ENCODE results near the gene BIRC6.

The BIRC6 gene

GRCh38 chr2:32489061-32489460, 132.2 kb downstream of the BIRC6 start:
- no peak for TF ChIP-seq POLR2AphosphoS5 (IDR thresholded peaks at IDR 0.05; ENCODE audit: low read depth, low read length)
- TF ChIP-seq POLR2A (IDR thresholded peaks at IDR 0.05; ENCODE audit: low read depth, low read length) = no peak
- no peak for TF ChIP-seq TAF1 (IDR thresholded peaks at IDR 0.05; ENCODE audit: borderline replicate concordance, low read depth, low read length)
- DNase-seq (ENCODE audit: insufficient read length) (no peak), FAIRE-seq (no peak)

GRCh38 chr2:32491346-32491745, 134.5 kb downstream of the BIRC6 start:
- FAIRE-seq (no peak), DNase-seq (ENCODE audit: insufficient read length) (no peak)
- TF ChIP-seq POLR2AphosphoS5 (IDR thresholded peaks at IDR 0.05; ENCODE audit: low read depth, low read length) (no peak), TAF1 (IDR thresholded peaks at IDR 0.05; ENCODE audit: borderline replicate concordance, low read depth, low read length) (no peak), POLR2A (IDR thresholded peaks at IDR 0.05; ENCODE audit: low read depth, low read length) (no peak)

- FAIRE-seq (no peak), DNase-seq (ENCODE audit: insufficient read length) (no peak)
- TF ChIP-seq TAF1 (IDR thresholded peaks at IDR 0.05; ENCODE audit: borderline replicate concordance, low read depth, low read length) (no peak), POLR2AphosphoS5 (IDR thresholded peaks at IDR 0.05; ENCODE audit: low read depth, low read length) (no peak), POLR2A (IDR thresholded peaks at IDR 0.05; ENCODE audit: low read depth, low read length) (no peak)
Observed at GRCh38 chr2:32495139-32495538, 138.3 kb downstream of the BIRC6 start.

GRCh38 chr2:32496662-32497061, 139.8 kb downstream of the BIRC6 start:
- TF ChIP-seq POLR2AphosphoS5 (IDR thresholded peaks at IDR 0.05; ENCODE audit: low read depth, low read length) (no peak), POLR2A (IDR thresholded peaks at IDR 0.05; ENCODE audit: low read depth, low read length) (no peak)
- FAIRE-seq = no peak
- DNase-seq (ENCODE audit: insufficient read length) = no peak

GRCh38 chr2:32498306-32498705, 141.5 kb downstream of the BIRC6 start:
- TF ChIP-seq POLR2A (IDR thresholded peaks at IDR 0.05; ENCODE audit: low read depth, low read length) (no peak), TAF1 (IDR thresholded peaks at IDR 0.05; ENCODE audit: borderline replicate concordance, low read depth, low read length) (no peak), POLR2AphosphoS5 (IDR thresholded peaks at IDR 0.05; ENCODE audit: low read depth, low read length) (no peak)
- DNase-seq (ENCODE audit: insufficient read length) (no peak), FAIRE-seq (no peak)

GRCh38 chr2:32502941-32503340, 146.1 kb downstream of the BIRC6 start:
- FAIRE-seq = no peak
- TF ChIP-seq POLR2AphosphoS5 (IDR thresholded peaks at IDR 0.05; ENCODE audit: low read depth, low read length) (no peak), POLR2A (IDR thresholded peaks at IDR 0.05; ENCODE audit: low read depth, low read length) (no peak), TAF1 (IDR thresholded peaks at IDR 0.05; ENCODE audit: borderline replicate concordance, low read depth, low read length) (no peak)
- DNase-seq (ENCODE audit: insufficient read length) = no peak

GRCh38 chr2:32504877-32505478, 148.2 kb downstream of the BIRC6 start:
- no peak for FAIRE-seq
- DNase-seq (ENCODE audit: insufficient read length) = no peak
- TF ChIP-seq POLR2AphosphoS5 (IDR thresholded peaks at IDR 0.05; ENCODE audit: low read depth, low read length) = no peak
- TF ChIP-seq POLR2A (IDR thresholded peaks at IDR 0.05; ENCODE audit: low read depth, low read length) = no peak
- TF ChIP-seq TAF1 (IDR thresholded peaks at IDR 0.05; ENCODE audit: borderline replicate concordance, low read depth, low read length) = no peak

- no peak for FAIRE-seq
- DNase-seq (ENCODE audit: insufficient read length) = no peak
- TF ChIP-seq TAF1 (IDR thresholded peaks at IDR 0.05; ENCODE audit: borderline replicate concordance, low read depth, low read length) = no peak
- TF ChIP-seq POLR2AphosphoS5 (IDR thresholded peaks at IDR 0.05; ENCODE audit: low read depth, low read length) = no peak
- TF ChIP-seq POLR2A (IDR thresholded peaks at IDR 0.05; ENCODE audit: low read depth, low read length) = no peak
Observed at GRCh38 chr2:32506446-32506845, 149.6 kb downstream of the BIRC6 start.

- FAIRE-seq (peak; percentile 30), DNase-seq (ENCODE audit: insufficient read length) (no peak)
- no peak for TF ChIP-seq POLR2A (IDR thresholded peaks at IDR 0.05; ENCODE audit: low read depth, low read length)
- TF ChIP-seq TAF1 (IDR thresholded peaks at IDR 0.05; ENCODE audit: borderline replicate concordance, low read depth, low read length) = no peak
- TF ChIP-seq POLR2AphosphoS5 (IDR thresholded peaks at IDR 0.05; ENCODE audit: low read depth, low read length) = no peak
Observed at GRCh38 chr2:32514946-32515345, 158.1 kb downstream of the BIRC6 start.

- TF ChIP-seq TAF1 (IDR thresholded peaks at IDR 0.05; ENCODE audit: borderline replicate concordance, low read depth, low read length) (no peak), POLR2AphosphoS5 (IDR thresholded peaks at IDR 0.05; ENCODE audit: low read depth, low read length) (no peak), POLR2A (IDR thresholded peaks at IDR 0.05; ENCODE audit: low read depth, low read length) (no peak)
- DNase-seq (ENCODE audit: insufficient read length) (no peak), FAIRE-seq (no peak)
Observed at GRCh38 chr2:32516567-32516966, 159.7 kb downstream of the BIRC6 start.

- no peak for FAIRE-seq
- DNase-seq (ENCODE audit: insufficient read length) = no peak
- TF ChIP-seq POLR2A (IDR thresholded peaks at IDR 0.05; ENCODE audit: low read depth, low read length) (no peak), TAF1 (IDR thresholded peaks at IDR 0.05; ENCODE audit: borderline replicate concordance, low read depth, low read length) (no peak), POLR2AphosphoS5 (IDR thresholded peaks at IDR 0.05; ENCODE audit: low read depth, low read length) (no peak)
Observed at GRCh38 chr2:32522770-32523169, 165.9 kb downstream of the BIRC6 start.

- FAIRE-seq (no peak), DNase-seq (ENCODE audit: insufficient read length) (no peak)
- TF ChIP-seq POLR2AphosphoS5 (IDR thresholded peaks at IDR 0.05; ENCODE audit: low read depth, low read length) (no peak), TAF1 (IDR thresholded peaks at IDR 0.05; ENCODE audit: borderline replicate concordance, low read depth, low read length) (no peak), POLR2A (IDR thresholded peaks at IDR 0.05; ENCODE audit: low read depth, low read length) (no peak)
Observed at GRCh38 chr2:32523686-32524085, 166.9 kb downstream of the BIRC6 start.
